Caco-2 (cell line): ENCODE data around the gene HOXB3. TPM values are rescaled to one million over a fixed set of nuclear protein-coding genes. Genes with fewer than 3 reads are reported as not detected.

ENCODE experiments used
- BruUV-seq: library from RNA; stranded (reverse); fragments of 400-500 nt; replicated peaks from 2 replicates; lab custom pipeline; 2021; lab: Mats Ljungman, UMichigan
- CTCF ChIA-PET: fragments of 300-600 bp; sonication (Branson Sonifier 250); formaldehyde crosslinking; loops from one replicate; lab custom pipeline; 2022; ENCODE audit warnings: antibody characterized with exemption; lab: Charles Lee
- POLR2A ChIA-PET: fragments of 300-600 bp; sonication (Branson Sonifier 250); formaldehyde crosslinking; loops from one replicate; lab custom pipeline; 2022; ENCODE audit warnings: antibody characterized with exemption; lab: Charles Lee
- DNase-seq, 2 experiments: peaks; one replicate each; pipeline versions ENCODE4 v3.0.0 to v3.0.0-alpha.2; 2020 to 2022
- H3K27me3 ChIP-seq: replicated peaks from 2 replicates; pipeline ENCODE4 v1.6.0; 2011; ENCODE audit warnings: low read length; ENCODE audit not compliant: control insufficient read depth, insufficient read depth
- H3K36me3 ChIP-seq: 2 replicates; pipeline ENCODE4 v1.5.1; 2011; ENCODE audit warnings: low read length; ENCODE audit not compliant: control insufficient read depth, insufficient read depth
- H3K4me1 ChIP-seq: fragments of 250-450 bp; sonication (Bioruptor Pico); 2 replicates; pipeline ENCODE4 v1.5.1; 2020; ENCODE audit warnings: mild to moderate bottlenecking
- H3K4me3 ChIP-seq: 2 replicates; pipeline ENCODE4 v1.5.1; 2011; ENCODE audit warnings: low read depth, mild to moderate bottlenecking, control low read depth, low read length
- H3K9me3 ChIP-seq: fragments of 250-450 bp; sonication (Bioruptor Pico); 2 replicates; pipeline ENCODE4 v1.5.1; 2020; ENCODE audit warnings: mild to moderate bottlenecking, moderate library complexity
- H3K27ac Mint-ChIP-seq: one replicate; pipeline ENCODE4 v1.8.0; 2022; ENCODE audit warnings: mixed read lengths; ENCODE audit not compliant: unreplicated experiment
- H3K27me3 Mint-ChIP-seq: one replicate; pipeline ENCODE4 v1.8.0; 2022; ENCODE audit warnings: mixed read lengths; ENCODE audit not compliant: insufficient read depth, unreplicated experiment
- H3K36me3 Mint-ChIP-seq: one replicate; pipeline ENCODE4 v1.8.0; 2022; ENCODE audit warnings: mild to moderate bottlenecking, mixed read lengths; ENCODE audit not compliant: insufficient read depth, unreplicated experiment
- H3K4me1 Mint-ChIP-seq: one replicate; pipeline ENCODE4 v1.8.0; 2022; ENCODE audit warnings: low read depth, mixed read lengths; ENCODE audit not compliant: unreplicated experiment
- H3K4me3 Mint-ChIP-seq: one replicate; pipeline ENCODE4 v1.8.0; 2022; ENCODE audit warnings: mild to moderate bottlenecking, moderate library complexity, mixed read lengths; ENCODE audit not compliant: unreplicated experiment
- H3K9me3 Mint-ChIP-seq: one replicate; pipeline ENCODE4 v1.8.0; 2022; ENCODE audit warnings: mixed read lengths; ENCODE audit not compliant: unreplicated experiment
- CTCF ChIP-seq, 2 experiments: fragments of 200-600 bp in 1 of 2; IDR thresholded peaks; 1 replicate in 1 of 2; 2 replicates in 1 of 2; pipeline versions ENCODE4 v1.5.1 to v1.8.0; 2011 to 2022; ENCODE audit warnings: antibody characterized with exemption in 1 of 2, control low read depth in 1 of 2, inconsistent platforms in 1 of 2, low read depth in 1 of 2, low read length in 1 of 2, mild to moderate bottlenecking in 1 of 2, moderate library complexity in 1 of 2; ENCODE audit not compliant: insufficient read depth in 1 of 2, severe bottlenecking in 1 of 2, unreplicated experiment in 1 of 2
- intact Hi-C: fragments of 100-400 bp; cut with micrococcal nuclease; formaldehyde crosslinking; loops from one replicate; pipeline ENCODE4 v1.10.0; 2022; ENCODE audit not compliant: unreplicated experiment
- total RNA-seq: library from RNA; stranded (reverse); gene quantifications from 2 replicates; pipeline ENCODE4 v1.2.3, GENCODE V29; 2022

Gene HOXB3
- total RNA-seq, 1 experiment from 2014 or later, result 7.2 TPM

- no TSS peak for BruUV-seq
- H3K4me3 Mint-ChIP-seq, result no peak overlapping the region
- no peak for TF ChIP-seq CTCF (IDR thresholded peaks at IDR 0.05; ENCODE audit: insufficient read depth in 1 of 2, low read depth in 1 of 2, low read length in 1 of 2, severe bottlenecking in 1 of 2, unreplicated experiment in 1 of 2)
- H3K27ac Mint-ChIP-seq, result no peak overlapping the region
- peaks cover 63% of the 10 kb centered on the region for H3K27me3 Mint-ChIP-seq
- peaks cover 7% of the 10 kb centered on the region for H3K36me3 Mint-ChIP-seq
- H3K9me3 Mint-ChIP-seq, result no peaks in the 10 kb centered on the region
- H3K27me3 ChIP-seq, result peaks cover 36% of the 10 kb centered on the region
- no peaks in the 10 kb centered on the region for H3K36me3 ChIP-seq
- no peak for DNase-seq
- peaks cover 16% of the 10 kb centered on the region for H3K4me1 ChIP-seq
- intact Hi-C loops, result no loop called here
- ChIA-PET POLR2A (no interaction called here), CTCF (interaction anchor here (0.6 to 2.2 kb wide), 4 partner anchors 10 to 299 kb away, joined by 3 to 9 read pairs (median 3); no protein-coding TSS in a partner anchor)
- H3K4me3 ChIP-seq, result no peak overlapping the region
- H3K9me3 ChIP-seq, result no peaks in the 10 kb centered on the region
- peaks cover 24% of the 10 kb centered on the region for H3K4me1 Mint-ChIP-seq
Measured at GRCh38 chr17:48622857-48623256, 32.8 kb upstream of the HOXB3 start.

DNA sequence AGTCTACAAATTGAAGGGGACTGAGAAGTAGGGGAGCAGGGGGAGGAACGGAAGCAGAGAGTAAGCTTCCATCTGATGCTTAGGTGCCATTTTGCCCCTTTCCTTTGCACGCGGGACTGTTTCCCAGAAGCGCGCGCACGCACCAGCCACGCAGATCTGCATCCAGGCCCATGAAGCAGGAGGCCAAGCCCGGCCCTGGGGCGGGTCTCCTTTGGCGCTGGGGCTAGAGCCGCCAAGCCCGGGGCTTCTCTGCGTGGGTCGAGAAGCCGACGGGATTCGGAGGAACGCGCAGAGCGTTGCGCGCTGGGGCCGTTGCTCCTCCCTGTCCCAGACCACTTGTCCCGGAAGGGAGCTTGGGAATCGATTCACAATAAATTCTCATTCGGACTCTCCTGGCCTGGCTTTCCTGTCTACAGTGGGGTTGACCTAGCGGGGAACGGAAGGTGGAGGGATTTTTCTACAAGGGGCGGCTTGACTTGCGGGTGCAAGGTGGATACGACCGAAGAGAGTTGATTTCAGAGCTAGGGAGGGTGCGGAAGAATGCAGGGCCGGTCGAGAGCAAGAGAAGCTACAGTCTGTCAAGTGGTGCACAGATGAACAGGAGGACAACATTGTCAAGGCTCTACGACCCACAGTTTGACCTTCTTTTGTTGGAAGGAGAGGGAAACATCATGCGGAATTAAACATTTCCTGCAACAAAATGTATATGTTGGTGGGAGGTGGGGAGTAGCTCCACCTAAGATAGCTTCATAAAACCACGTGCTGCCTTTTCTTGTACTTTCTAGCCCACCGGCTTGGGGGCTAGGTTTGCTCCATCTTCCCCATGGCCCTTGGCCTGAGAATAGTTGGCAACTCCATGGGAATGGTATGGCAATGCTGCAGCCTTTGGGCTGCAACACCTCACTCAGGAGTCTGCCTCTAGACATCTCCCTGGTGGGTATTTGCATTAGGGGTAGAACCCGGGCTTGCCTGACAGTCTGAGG is 31.7 kb upstream of the HOXB3 start:
- ChIA-PET CTCF (interaction anchor here (0.6 to 2.2 kb wide), 5 partner anchors 9 to 314 kb away, joined by 3 to 9 read pairs (median 4); no protein-coding TSS in a partner anchor), POLR2A (no interaction called here)
- H3K9me3 Mint-ChIP-seq, result no peaks in the 10 kb centered on the region
- Histone ChIP-seq H3K36me3 (no peaks in the 10 kb centered on the region), H3K9me3 (no peaks in the 10 kb centered on the region), H3K4me1 (peaks cover 12% of the 10 kb centered on the region), H3K27me3 (peaks cover 29% of the 10 kb centered on the region), H3K4me3 (no peak overlapping the region)
- H3K4me1 Mint-ChIP-seq, result peaks cover 34% of the 10 kb centered on the region
- BruUV-seq, result no TSS peak
- no peak for TF ChIP-seq CTCF (IDR thresholded peaks at IDR 0.05; ENCODE audit: insufficient read depth in 1 of 2, low read depth in 1 of 2, low read length in 1 of 2, severe bottlenecking in 1 of 2, unreplicated experiment in 1 of 2)
- H3K27ac Mint-ChIP-seq, result no peak overlapping the region
- no peak for DNase-seq
- intact Hi-C loops, result no loop called here
- H3K36me3 Mint-ChIP-seq, result peaks cover 7% of the 10 kb centered on the region
- H3K27me3 Mint-ChIP-seq, result peaks cover 64% of the 10 kb centered on the region
- no peak overlapping the region for H3K4me3 Mint-ChIP-seq

- no peak overlapping the region for H3K4me3 Mint-ChIP-seq
- no peaks in the 10 kb centered on the region for H3K9me3 ChIP-seq
- peaks cover 34% of the 10 kb centered on the region for H3K27me3 ChIP-seq
- intact Hi-C loops, result no loop called here
- no peak for DNase-seq
- no peak overlapping the region for H3K4me3 ChIP-seq
- no peaks in the 10 kb centered on the region for H3K36me3 ChIP-seq
- TF ChIP-seq CTCF (IDR thresholded peaks at IDR 0.05; ENCODE audit: insufficient read depth in 1 of 2, low read depth in 1 of 2, low read length in 1 of 2, severe bottlenecking in 1 of 2, unreplicated experiment in 1 of 2), result no peak
- no TSS peak for BruUV-seq
- H3K27ac Mint-ChIP-seq, result no peak overlapping the region
- H3K9me3 Mint-ChIP-seq, result no peaks in the 10 kb centered on the region
- H3K27me3 Mint-ChIP-seq, result peaks cover 67% of the 10 kb centered on the region
- H3K4me1 Mint-ChIP-seq, result peaks cover 31% of the 10 kb centered on the region
- ChIA-PET CTCF (interaction anchor here (1.9 to 2.2 kb wide), 2 partner anchors 8 to 313 kb away, joined by 4 to 9 read pairs; no protein-coding TSS in a partner anchor), POLR2A (no interaction called here)
- peaks cover 9% of the 10 kb centered on the region for H3K4me1 ChIP-seq
- peaks cover 7% of the 10 kb centered on the region for H3K36me3 Mint-ChIP-seq
Measured at GRCh38 chr17:48620461-48621139, 30.6 kb upstream of the HOXB3 start.
